AG08395 (cell line): ENCODE results near the gene ZNF629.

Experiments
- DNase-seq: peaks from one replicate; pipeline ENCODE4 v3.0.0; 2012; ENCODE audit warnings: mixed read lengths, low spot score

Gene ZNF629

GRCh38 chr16:30786115-30786935, 680 bp downstream of the ZNF629 start:
- peak; percentile 86 for DNase-seq

GRCh38 chr16:30785126-30786106, 1.6 kb downstream of the ZNF629 start:
- no peak for DNase-seq

GRCh38 chr16:30784215-30784614, 2.8 kb downstream of the ZNF629 start:
- no peak for DNase-seq

- no peak for DNase-seq
Observed at GRCh38 chr16:30783280-30784109, 3.5 kb downstream of the ZNF629 start.

GRCh38 chr16:30782486-30783279, 4.3 kb downstream of the ZNF629 start:
- DNase-seq: no peak

GRCh38 chr16:30780549-30780948, 6.5 kb downstream of the ZNF629 start:
- DNase-seq: no peak

- no peak for DNase-seq
Observed at GRCh38 chr16:30780021-30780420, 7.0 kb downstream of the ZNF629 start.

- DNase-seq: no peak
Observed at GRCh38 chr16:30779596-30779995, 7.4 kb downstream of the ZNF629 start.

- no peak for DNase-seq
Observed at GRCh38 chr16:30778549-30779244, 8.3 kb downstream of the ZNF629 start.

- DNase-seq: no peak
Observed at GRCh38 chr16:30777591-30778297, 9.3 kb downstream of the ZNF629 start.

- DNase-seq: peak; percentile 95
Observed at GRCh38 chr16:30775392-30776188, 11.4 kb downstream of the ZNF629 start.

- no peak for DNase-seq
Observed at GRCh38 chr16:30775131-30775391, 11.9 kb downstream of the ZNF629 start.

- DNase-seq: peak; percentile 26
Observed at GRCh38 chr16:30774367-30775130, 12.5 kb downstream of the ZNF629 start.

- no peak for DNase-seq
Observed at GRCh38 chr16:30773826-30774225, 13.2 kb downstream of the ZNF629 start.

- DNase-seq: no peak
Observed at GRCh38 chr16:30771726-30772125, 15.3 kb downstream of the ZNF629 start.

- no peak for DNase-seq
Observed at GRCh38 chr16:30769379-30770089, 17.5 kb downstream of the ZNF629 start.

GRCh38 chr16:30768583-30769181, 18.3 kb downstream of the ZNF629 start:
- DNase-seq: no peak
